Bronchial epithelial cell (primary cell): ENCODE results near the gene PLSCR4. TPM values are rescaled to one million over a fixed set of nuclear protein-coding genes. Genes with fewer than 3 reads are reported as not detected.

Source experiments
- DNase-seq: peaks from one replicate; pipeline ENCODE4 v3.0.0-alpha.2; 2010; ENCODE audit warnings: low read depth
- FAIRE-seq: peaks from 2 replicates; lab custom pipeline; 2011; peaks lifted over from hg19 to GRCh38; lab: Jason Lieb, UNC
- H3K27me3 ChIP-seq: 2 replicates; pipeline ENCODE4 v1.5.1; 2011; ENCODE audit warnings: low read length; ENCODE audit not compliant: control insufficient read depth, insufficient read depth
- H3K36me3 ChIP-seq: 2 replicates; pipeline ENCODE4 v1.5.1; 2011; ENCODE audit warnings: low read length; ENCODE audit not compliant: control insufficient read depth, insufficient read depth
- H3K4me3 ChIP-seq: 2 replicates; pipeline ENCODE4 v1.5.1; 2011; ENCODE audit warnings: mild to moderate bottlenecking, low read depth, low read length, control low read depth
- total RNA-seq: library from RNA; depleted of rRNA; stranded (reverse); fragments of >200 nt; gene quantifications from 2 replicates; pipeline ENCODE4 v1.2.1, GENCODE V29; 2014
- TF ChIP-seq, protein P1 (sequence below): IDR thresholded peaks from 2 replicates; pipeline ENCODE4 v1.5.1; 2011; ENCODE audit warnings: mild to moderate bottlenecking, moderate library complexity, low read length, control low read depth, inconsistent platforms; ENCODE audit not compliant: insufficient read depth, severe bottlenecking

Gene PLSCR4
- total RNA-seq, 1 donor from 2014 or later, result 0.26 TPM

DNA sequence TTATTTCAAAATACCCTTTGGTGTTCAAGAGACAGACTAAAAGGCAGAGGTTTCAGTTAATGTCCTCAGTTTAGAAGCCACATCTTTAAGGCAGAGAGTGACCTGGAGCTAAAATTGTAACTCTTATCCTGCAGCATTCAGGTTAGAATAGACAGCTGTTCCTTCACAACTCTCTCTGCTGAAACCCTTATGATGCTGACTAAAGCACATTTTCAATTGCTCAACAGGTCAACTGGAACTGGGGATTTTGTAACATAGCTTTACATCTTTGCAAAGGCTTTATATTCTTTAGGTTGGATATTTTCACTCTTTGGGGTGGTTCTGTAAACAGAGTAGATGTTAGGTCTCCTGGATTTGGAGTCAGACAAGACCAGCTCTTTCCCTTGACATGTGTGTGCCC lies 20.3 kb upstream of the PLSCR4 start:
- no peaks in the 10 kb centered on the region for H3K27me3 ChIP-seq
- no peak overlapping the region for H3K4me3 ChIP-seq
- H3K36me3 ChIP-seq, result no peaks in the 10 kb centered on the region
- TF ChIP-seq, protein P1, sequence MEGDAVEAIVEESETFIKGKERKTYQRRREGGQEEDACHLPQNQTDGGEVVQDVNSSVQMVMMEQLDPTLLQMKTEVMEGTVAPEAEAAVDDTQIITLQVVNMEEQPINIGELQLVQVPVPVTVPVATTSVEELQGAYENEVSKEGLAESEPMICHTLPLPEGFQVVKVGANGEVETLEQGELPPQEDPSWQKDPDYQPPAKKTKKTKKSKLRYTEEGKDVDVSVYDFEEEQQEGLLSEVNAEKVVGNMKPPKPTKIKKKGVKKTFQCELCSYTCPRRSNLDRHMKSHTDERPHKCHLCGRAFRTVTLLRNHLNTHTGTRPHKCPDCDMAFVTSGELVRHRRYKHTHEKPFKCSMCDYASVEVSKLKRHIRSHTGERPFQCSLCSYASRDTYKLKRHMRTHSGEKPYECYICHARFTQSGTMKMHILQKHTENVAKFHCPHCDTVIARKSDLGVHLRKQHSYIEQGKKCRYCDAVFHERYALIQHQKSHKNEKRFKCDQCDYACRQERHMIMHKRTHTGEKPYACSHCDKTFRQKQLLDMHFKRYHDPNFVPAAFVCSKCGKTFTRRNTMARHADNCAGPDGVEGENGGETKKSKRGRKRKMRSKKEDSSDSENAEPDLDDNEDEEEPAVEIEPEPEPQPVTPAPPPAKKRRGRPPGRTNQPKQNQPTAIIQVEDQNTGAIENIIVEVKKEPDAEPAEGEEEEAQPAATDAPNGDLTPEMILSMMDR, result no peak
- DNase-seq, result no peak
- FAIRE-seq, result no peak

DNA sequence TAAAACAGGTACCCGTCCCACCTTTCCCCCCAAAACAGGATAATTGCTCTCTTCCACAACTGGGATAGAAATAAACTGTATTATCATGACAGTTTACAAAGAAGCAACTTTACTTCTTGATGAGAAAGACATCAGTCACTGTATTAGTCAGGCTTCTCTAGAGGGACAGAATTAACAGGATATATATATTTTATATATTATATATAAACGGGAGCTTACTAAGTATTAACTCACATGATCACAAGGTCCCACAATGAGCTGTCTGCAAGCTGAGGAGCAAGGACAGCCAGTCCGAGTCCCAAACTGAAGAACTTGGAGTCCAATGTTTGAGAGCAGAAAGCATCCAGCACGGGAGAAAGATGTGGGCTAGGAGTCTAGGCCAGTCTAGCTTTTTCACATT lies 18.4 kb upstream of the PLSCR4 start:
- Histone ChIP-seq H3K27me3 (no peaks in the 10 kb centered on the region), H3K36me3 (no peaks in the 10 kb centered on the region), H3K4me3 (no peak overlapping the region)
- FAIRE-seq (no peak), DNase-seq (no peak)
- TF ChIP-seq, protein P1, result no peak

DNA sequence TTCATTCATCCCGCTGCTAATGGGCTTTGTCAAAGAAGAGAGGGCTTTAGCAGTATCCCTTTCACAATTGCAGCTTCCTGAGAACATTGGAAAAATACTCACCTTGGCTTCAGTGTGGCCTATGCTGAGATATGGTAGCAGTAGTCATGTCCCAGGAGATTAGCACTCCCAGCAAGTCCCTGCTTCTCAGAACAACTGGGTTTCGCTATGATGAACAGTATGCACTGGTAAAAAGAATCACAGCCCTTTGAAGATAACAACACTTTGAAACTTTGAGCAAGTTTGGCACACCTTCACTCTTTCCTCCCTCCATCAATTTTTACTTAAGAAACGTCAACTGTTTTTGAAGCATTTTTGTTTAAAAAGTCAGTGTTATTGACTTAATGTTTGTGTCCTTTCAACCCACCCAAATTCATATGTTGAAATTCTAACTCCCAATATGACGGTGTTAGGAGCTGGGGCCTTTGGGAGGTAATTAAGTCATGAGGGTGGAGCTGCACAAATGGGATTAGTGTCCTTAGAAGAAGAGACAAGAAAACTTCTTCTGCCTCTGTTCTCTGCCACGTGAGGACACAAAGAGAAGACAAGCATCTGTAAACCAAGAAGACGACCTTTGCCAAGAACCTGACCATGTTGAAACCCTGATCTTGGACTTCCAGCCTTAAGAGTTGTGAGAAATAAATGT lies 17.8 kb upstream of the PLSCR4 start:
- H3K36me3 ChIP-seq, result no peaks in the 10 kb centered on the region
- DNase-seq (no peak), FAIRE-seq (no peak)
- no peaks in the 10 kb centered on the region for H3K27me3 ChIP-seq
- H3K4me3 ChIP-seq, result no peak overlapping the region
- TF ChIP-seq, protein P1, result no peak

DNA sequence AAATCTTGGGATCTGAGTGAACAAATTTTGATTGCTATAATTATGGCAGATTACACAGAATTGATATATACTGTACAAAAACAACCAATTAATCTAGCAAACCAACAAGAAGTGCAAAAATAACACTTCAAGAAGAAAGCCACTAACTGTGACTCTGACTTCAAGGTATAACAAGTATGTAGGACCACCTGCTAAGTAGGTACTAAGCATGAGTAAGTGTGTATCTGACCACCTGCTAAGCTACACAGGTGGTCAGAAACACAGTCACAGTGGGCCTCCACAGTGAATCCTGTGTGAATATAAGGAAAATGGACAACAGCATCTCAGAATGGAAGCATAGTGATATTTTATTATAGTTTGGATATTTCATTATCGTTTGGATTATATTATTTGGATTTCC lies 14.8 kb upstream of the PLSCR4 start:
- DNase-seq, result no peak
- Histone ChIP-seq H3K4me3 (no peak overlapping the region), H3K27me3 (no peaks in the 10 kb centered on the region), H3K36me3 (no peaks in the 10 kb centered on the region)
- FAIRE-seq, result no peak
- TF ChIP-seq, protein P1, result no peak

DNA sequence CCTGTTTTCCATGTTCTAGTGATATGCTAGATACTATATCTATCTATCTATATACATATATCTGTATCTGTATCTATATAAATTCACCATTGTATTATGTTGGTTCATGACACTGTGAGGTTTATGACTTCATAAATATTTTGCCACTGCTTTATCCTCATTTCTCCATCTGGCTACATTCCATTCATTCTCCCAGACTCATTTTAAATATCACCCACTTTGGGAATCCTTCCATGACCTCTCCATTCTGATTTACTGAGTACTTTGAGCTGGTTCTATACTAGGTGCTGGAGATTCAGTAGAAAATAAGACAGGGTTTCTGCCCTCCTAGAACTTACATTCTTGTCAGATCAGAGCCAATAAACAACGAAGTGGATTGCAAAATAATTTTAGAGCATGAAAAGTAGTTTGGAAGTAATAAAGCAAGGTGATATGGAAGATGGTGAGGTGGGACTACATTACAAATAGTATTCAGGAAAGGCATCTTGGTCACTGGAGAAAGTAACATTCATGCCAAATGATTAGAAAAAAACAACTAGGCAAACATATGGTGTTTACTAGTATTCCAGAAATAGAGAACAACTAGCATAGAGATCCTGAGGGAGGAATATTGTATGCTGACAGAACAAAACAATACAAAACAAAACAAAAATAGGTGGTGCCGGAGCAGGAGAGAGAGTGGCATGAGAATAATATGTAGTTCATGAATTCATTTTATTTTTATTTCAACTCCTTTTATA lies 11.6 kb upstream of the PLSCR4 start:
- DNase-seq (no peak), FAIRE-seq (no peak)
- Histone ChIP-seq H3K36me3 (no peaks in the 10 kb centered on the region), H3K4me3 (no peak overlapping the region), H3K27me3 (no peaks in the 10 kb centered on the region)
- TF ChIP-seq, protein P1, result no peak
